DMS153 treated with DMSO at 0.1 percent for 48 hours (cell line): ENCODE results near the gene CFAP92.
A peak's percentile ranks its signal among the peaks of the same experiment; 100 is the strongest.
"Not testable (repeated sequence)": the region's sequence is repeated elsewhere in the genome, so short reads cannot be mapped to it uniquely, and the experiment has no call there.

Experiments used
- DNase-seq: peaks from one replicate; lab custom pipeline; 2025; ENCODE audit not compliant: unreplicated experiment; lab: John Stamatoyannopoulos, UW

The CFAP92 gene

DNA sequence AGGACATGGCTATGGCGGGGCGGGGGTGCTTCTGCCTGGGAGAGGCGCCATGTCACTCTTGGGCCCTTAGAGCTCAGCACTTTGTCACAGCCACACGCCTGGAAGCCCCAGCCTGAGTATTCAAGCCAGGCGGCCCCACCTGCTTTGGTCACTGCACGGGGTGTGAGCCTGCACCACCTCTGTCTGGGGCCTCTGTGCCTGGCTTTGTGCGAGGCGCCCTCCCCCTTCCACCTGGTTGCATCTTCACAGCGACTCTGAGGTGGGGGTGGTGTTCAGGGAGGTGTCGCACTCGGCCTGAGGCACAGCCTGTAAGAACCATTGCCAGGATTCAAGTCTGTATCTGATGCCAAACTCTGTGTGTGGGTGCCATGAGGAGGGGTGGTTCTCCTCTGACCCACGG is 90.4 kb downstream of the CFAP92 start:
- DNase-seq: no peak

DNA sequence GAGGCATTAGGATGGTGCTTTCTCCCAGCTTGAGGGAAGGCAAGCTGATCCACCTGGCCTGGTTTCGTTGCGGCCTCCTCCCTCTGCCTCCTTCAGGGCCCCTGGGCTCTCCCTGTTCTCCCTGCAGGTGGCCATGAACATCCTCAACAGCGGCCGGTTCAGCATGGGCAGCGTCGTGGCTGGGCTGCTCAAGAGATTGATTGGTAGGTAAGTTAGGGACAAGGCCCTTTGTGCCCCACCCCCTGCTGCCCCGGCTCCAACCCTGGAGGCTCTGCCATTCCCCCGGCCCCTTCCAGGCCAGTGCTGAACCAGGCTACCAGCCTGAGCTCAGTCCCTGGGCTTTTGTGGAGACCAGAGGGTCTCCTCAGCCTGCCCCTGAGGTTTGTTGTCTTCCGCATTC is 91.5 kb downstream of the CFAP92 start:
- no peak for DNase-seq

DNA sequence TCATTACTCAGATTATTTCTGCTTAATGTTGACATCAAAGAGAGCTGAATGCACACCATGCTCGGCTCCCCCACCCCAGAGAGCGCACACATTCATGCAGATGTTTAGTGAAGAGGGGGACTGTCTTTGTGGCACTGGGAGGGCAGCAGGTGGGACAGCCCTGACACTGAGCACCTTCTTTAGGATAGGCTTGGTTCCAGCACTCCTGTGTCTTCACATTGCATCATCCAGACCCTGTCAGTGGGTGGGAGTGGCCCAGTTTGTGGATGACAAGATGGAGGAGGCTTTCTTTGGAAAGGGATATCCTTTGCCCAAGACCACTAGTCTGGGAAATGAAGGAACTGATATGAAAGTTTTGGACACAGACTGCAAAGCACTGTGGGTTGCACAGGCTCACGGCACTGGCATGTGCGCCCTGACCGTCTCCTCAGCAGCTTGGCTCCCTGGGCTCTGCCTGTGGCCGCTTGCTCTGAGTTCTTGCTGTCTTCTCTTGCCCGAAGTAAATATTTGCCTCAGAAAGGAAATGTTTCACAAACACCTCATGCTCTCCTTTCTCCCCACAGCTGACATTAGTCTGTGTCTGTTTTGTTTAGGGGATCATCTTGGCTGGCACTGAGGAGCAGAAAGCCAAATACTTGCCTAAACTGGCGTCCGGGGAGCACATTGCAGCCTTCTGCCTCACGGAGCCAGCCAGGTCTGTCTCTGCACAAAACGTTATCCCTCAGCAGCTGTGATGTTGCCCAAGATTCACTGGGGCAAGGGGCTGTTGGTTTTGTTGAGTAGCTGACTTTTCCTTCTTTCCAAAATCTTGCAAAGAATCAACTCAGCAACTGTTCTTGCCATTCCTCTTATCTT is 97.8 kb downstream of the CFAP92 start:
- no peak for DNase-seq

DNA sequence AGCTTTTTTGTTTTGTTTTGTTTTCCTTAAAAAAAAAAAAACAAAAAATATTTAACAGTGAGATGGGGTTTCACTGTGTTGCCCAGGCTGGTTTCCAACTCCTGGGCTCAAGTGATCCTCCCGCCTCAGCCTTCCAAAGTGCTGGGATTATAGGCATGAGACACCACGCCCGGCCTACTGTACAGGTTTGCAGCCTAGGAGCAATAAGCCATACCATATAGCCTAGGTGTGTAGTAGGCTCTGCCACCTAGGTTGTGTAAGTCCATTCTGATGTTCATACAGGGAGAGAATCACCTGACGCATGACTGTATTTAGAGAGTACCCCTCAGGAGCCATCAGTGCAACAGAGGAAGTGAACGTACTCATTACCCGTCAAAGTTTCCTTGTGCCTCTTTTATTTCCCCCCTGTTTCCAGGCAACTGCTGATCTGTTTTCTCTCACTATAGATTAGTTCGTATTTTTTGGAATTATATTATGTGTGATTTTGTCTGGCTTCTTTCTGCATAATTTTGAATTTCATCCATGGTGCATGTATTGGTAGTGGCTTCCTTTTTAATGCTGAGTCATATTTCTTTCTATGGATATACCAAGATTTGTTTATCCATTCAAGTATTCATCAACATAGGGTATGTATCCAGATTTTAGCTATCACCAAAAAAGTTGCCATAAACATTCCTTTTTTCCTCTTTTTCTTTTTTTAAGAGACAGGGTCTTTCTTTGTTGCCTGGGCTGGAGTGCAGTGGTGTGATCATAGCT is 104.6 kb downstream of the CFAP92 start:
- DNase-seq: no peak

DNA sequence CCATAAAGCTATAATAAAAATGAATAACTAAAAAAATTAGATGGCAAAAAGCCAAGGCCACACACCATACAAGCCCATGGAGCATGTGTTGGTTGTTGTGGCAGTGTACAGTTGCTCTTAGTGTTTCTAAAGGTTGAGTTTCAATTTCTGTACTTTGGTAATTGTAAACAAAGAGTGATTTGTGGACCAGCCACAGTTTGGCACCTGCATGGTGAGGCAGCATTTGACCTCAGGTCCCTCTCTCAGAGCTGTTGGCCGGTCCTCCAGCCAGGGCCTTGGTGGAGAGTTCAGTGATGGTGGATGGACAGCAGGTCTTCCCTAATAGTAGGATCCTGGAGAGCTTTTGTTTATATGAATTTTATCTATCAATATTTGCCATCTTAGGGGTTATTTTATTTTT is 108.9 kb downstream of the CFAP92 start:
- DNase-seq: no peak

DNA sequence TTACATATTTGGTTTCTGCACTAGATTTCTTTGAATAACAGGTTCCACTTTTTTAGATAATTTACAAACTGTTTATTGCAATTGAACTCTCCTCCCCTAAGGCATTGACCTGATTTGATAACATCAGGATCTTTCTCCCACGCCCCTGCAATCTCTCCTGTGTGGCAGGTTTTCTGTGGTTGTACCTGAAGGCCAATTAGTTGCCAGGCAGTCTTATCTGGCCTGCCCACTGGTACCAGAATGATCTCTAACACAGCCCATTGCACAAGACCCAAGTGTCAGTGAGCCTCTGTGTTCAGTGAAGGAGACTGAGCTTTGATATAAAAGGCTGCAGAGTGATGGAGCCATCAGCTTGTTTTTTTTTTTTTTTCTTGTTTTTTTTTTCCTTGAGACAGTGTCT is 111.2 kb downstream of the CFAP92 start:
- no peak for DNase-seq

DNA sequence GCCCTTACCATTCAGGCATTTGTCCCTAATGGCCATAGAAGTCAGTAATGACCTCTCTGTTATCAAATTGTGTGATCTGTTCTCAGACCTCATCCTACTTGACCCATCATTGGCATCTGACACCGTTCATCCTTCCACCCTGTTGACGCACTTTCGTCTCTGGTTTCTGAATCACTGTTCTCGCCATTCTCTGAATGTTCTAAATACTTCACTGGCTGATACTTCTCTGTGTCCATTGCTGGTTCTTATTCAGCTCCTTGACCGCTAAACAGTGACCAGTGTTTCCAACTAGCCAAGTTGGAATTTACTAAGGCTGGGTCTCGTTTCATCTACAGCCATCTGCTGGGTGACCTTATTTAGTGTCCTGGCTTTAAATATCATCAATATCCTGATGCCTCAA is 112.3 kb downstream of the CFAP92 start:
- no peak for DNase-seq

DNA sequence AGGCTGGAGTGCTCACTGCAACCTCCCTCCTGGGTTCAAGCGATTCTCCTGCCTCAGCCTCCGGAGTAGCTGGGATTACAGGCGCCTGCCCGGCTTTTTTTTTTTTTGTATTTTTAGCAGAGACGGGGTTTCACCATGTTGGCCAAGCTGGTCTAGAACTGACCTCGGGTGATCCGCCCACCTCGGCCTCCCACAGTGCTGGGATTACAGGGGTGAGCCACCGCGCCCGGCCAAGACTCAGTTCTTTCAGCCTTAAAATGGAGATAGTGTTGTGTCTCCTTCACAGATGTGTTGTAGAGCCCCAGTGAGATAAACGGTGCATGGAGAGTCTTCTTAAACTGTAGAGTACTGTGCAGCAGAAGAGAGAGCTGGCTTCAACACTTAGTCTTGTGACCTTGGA is 113.4 kb downstream of the CFAP92 start:
- not testable (repeated sequence) for DNase-seq

DNA sequence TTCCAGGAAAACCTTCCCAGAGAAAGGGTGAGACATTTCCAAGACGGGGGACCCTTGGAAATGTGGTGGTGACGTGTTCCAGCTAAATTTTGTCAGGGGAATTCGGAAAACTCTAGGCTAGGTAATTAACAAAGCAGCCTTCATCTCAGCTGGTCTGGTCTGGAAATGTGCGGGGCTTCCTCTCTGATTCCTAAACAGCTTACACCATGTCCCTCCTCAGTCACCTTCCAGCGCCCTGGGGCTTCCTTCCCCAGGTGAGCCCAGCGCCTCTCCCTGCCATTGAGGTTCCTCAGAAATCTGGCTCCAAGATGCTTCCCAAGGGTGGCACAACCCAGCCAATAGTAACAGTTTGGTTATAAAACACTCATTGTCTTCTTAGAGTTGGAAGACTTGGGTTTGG is 113.9 kb downstream of the CFAP92 start:
- DNase-seq: no peak

DNA sequence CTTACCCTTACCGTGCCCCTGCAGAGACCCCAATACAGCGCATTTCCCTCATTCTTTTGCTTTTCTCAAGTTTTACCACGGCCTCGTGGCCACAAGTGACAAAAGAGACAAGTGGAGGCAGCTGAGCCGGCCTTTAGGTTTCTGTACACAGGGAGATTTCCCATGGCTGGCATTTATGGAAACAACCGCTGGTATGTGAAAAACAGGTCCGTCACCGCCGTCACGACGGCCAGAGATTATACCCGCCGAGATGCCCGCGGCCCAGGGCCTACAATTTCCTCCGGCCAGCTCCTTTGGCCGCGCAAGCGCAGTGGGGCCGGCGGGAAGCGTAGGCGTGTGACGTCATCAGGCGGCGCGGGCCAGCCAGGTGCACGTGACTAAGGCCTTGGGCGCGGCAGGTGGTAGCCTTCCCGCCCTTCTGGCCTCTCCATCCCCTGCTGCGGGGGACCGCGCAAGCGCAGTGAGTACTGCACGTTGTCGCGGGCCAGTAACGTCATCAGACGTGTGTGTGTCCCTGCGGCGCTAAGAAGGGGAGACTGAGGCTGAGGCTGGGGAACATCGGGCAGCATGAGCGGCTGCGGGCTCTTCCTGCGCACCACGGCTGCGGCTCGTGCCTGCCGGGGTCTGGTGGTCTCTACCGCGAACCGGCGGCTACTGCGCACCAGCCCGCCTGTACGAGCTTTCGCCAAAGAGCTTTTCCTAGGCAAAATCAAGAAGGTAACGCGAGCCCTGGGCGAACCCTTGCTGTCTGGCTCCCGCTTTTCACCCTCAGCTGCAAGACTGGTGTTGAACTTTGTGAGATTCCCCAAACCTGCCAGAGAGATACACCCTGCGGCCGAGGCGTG is 114.5 kb downstream of the CFAP92 start, which contains the start of gene ACAD9:
ACAD9 (plus strand) TSS at position 496 of the 845 bp plus-strand sequence; CDS start at position 568, 72 bp downstream.
- peak; percentile 97 for DNase-seq

DNA sequence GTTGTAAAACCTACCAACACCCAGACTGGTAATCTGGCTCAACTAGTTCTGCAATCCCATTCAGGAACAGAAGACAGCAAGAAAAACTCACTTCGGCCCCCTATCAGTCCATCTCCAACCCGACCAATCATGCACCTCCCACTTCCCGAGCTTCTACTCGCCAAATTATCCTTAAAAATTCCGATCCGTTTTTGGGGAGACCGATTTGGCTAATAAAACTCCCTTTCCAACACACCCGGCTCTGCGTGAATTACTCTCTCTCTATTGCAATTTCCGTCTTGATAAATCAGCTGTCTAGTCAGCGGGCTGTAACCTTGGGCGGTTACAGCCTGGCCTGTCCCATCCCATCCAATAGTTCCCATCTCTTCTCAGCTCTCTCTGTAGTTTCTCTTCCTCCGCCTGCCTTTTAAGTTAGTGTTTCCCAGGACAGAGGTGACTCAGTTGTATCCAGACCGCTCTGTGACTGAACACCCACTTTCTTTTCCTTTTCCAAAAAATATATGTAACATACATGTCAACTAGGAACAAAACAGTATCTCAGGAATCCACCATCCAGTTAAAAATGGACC is 115.2 kb downstream of the CFAP92 start:
- DNase-seq: no peak

DNA sequence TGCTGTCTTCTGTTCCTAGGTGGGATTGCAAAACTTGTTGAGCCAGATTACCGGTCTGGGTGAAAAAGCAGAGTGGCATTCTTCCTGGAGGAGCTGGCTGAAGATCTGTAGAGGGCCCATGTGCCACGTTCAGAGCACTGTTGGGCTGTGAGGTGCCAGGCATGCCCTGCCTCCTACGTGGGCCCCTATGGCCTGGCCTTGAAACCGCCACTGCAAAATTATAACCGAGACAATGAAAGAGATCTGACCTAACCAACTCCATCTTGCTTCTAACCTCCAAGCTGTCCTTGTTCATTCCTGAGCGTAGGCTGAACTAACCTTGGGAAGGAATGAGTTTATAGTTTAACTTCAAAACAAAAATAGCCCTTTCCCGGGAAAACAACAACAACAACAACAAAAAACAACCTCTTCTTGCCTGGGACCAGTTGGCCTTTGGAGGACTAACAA is 115.8 kb downstream of the CFAP92 start:
- no peak for DNase-seq

DNA sequence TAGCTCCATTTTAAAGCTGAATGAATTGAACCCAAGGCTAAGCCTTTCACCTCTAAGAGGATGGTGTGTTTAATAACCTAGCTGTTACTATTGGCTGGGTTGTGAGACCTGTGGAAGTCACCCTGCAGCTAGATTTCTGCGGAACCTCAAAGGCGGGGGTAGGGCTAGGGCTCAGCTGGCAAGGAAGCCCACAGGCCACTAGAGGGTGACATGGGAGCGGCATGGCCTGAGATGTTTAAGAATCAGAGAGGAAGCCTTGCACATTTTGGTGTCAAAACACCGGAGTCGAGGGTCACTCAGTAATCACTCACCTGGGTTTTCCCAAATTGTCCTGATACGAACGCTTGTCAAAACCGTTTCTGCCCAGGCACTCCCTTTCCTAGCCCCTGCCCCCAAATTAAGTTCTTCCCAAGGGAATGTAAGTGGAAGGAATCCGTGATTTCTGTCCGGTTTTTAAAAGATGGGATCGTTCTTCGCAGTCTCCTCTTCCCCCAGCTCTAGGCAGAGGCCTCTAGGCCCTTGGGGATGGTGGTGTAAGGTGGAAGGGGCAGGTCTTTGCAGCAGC is 118.2 kb downstream of the CFAP92 start:
- DNase-seq: peak; percentile 1

DNA sequence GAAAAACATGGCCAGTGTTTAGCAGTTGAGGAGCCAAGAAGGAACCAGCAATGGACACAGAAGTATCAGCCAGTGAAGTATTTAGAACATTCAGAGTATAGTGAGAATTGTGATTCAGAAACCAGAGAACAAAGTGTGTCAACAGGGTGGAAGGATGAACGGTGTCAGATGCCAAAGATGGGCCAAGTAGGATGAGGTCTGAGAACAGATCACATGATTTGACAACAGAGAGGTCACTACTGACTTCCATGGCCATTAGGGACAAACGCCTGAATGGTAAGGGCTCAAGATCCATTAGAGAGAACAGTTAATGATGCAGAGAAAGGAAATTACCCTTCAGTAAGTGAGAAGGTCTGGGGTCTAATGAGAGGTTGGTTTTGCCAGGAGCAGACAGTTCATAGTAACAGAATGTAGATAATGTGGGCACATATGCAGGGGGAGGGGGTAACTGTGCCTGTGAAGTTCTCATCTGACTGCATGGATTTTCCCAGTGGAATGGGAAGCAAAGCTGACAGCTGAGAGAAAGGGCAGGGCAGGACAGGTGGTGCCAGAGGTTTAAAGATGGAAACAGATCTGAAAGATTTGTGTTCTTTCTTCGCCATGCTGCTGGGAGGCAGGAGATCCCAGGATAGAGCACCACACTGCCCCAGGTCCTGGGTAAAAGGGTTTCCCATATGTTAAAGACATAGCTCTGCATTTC is 119.2 kb downstream of the CFAP92 start:
- no peak for DNase-seq

DNA sequence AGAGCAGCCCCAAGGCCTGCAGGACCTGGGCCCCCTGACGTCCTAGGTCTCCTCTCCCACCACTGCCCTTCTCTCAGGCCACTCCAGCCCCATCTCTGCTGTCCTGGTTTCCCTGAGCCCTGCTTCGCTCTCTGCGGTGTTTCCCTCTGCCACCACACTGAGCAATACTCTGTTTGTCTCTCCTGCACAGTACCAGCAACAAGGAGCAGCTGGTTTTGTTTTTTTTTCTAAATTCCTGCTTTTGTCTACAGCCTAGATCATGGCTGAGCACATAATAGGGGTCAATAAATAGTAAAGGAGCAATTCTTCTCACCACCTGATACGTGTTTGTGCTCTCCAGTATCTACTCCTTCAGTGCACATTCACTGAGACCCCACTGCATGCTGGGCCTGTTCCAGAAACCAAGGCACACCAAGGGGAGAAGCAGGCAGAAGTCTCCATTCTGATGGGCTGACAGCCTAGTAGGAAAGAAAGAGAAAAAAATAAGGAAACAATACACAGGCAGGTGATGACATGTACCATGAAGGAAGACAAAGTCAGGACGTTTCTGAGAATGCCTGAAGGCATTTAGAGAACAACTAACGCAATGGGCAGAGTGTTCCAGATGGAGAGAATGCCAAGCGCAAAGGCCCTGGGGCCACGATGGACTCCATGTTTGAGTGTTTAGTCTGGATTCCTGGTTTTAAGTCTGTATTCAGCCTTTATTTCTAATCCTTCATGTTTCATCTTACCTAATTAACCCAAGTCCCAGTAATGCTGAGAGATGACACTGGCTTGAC is 120.4 kb downstream of the CFAP92 start:
- DNase-seq: no peak

DNA sequence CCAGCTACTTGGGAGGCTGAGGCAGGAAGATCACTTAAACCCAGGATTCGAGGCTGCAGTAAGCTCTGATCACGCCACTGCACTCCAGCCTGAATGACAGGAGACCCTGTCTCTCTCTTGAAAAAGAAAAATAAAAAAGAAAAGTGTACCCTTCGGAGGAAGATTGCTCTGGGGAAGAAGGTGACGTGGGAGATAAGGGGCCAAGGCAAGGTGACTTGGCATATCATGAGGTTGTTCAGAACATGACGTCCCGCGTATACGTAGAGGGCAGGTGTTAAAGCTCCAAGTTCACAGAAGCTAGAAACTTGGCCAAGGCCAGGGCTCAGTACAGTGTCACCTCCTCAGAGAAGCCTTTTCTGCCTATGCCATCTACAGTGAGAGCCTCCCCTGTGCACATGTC is 121.1 kb downstream of the CFAP92 start:
- no peak for DNase-seq

DNA sequence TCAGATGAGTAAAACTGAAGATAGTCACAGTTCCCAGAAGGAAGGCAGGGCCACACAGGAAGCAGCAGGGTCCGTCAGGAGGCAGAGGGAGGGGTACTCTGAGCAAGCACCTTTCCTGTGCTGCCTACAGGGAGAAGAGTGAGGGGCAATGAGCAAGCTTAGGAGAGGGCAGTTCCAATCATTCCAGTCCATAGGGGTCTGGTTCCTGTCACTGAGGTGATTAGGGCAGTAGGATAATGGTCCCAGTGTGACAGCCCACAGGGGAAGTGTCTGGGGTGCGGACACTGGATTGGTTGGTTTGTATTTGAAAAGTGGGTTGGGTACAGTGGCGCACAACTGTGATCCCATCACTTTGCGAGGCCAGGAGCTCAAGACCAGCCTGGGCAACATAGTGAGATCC is 121.6 kb downstream of the CFAP92 start:
- DNase-seq: no peak

DNA sequence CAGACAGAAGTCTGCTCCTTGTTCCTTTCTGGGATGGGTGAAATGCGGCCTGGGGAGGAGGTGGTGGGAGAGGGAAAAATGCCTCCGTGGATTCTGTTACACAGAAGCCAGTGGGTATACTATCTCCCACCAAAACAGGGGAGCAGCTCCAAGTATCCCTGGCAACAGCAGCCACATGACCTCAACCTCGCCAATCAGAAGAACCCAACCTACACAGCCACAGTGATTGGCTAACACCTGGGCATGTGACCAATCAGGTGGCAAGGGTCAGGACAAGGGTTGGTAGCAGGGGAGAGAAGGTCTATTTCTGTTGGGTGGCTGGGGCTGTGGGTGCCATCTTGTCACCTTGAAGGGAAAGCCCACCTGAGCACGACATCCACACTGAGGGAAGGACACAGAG is 123.5 kb downstream of the CFAP92 start:
- no peak for DNase-seq
